Stimulated activated CD8-positive, alpha-beta memory T cell treated with anti-CD3 and anti-CD28 coated beads, Interleukin-15, amount 100 ng/mL, for 48 hours (primary cell): ENCODE measurements around the gene UBALD1.
A peak's percentile ranks its signal among the peaks of the same experiment; 100 is the strongest.

Experiments used
- DNase-seq, 2 donors: peaks; one replicate each; pipeline ENCODE4 v3.0.0-alpha.2; 2020; ENCODE audit warnings: low read depth in 2 of 2

Gene UBALD1

DNA sequence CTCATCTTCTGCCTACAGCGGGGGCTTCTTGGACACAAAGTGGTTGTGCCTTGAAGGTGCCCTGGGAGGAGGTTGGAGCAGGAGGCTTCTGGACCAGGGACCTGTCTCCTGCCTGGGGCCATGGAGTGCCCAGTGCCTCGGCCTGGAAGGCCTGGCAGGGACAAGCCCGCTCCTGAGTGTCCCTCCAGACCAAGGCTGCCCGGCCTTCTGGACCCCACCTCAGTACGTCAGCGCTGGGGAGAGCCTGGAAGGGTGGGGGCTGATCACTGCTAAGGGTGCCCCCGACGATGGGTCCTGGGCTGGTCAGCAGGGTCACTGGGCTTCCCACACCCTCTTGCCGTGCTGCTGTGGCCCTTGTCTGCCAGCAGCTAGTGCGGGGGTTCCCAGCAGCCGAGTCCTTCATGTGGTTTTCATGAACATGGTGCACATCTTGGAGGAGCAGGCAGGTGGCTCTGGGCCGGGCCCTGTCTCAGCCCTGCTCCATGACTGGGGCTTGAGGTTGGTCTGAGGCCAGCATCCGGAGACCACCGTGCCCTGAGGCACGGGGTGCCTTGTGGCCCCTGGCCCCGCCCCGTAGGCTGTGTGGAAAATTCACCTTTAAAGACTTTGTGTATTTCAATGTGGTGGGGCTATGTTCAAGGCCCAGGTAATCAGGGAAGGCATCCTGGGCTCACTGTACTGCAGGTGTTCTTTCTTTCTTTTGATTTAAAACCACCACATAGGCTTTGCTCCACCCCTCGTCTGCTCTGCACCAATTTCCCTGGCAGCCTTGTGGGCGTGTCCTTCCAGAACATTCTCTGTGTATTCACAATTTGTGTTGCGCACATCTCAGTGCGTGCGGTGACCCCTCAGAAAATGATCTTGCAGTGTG lies 32.3 kb upstream of the UBALD1 start:
- DNase-seq, result no peak

DNA sequence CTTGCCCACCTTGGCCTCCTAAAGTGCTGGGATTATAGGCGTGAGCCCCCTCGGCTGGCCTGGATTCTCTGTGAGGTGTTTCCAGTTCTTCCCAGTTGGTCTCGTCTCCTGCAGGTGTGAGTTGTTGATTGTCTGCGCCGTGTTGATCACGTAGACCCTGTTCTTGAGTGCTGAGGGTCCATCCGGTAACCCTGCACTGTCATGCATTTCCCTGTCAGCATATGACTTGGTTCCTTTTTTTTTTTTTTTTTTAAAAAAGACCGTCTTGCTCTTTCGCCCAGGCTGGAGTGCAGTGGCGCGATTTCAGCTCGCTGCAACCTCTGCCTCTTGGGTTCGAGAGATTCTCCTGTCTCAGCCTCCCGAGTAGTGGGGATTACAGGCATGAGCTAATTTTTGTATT lies 27.2 kb upstream of the UBALD1 start:
- DNase-seq, result no peak

DNA sequence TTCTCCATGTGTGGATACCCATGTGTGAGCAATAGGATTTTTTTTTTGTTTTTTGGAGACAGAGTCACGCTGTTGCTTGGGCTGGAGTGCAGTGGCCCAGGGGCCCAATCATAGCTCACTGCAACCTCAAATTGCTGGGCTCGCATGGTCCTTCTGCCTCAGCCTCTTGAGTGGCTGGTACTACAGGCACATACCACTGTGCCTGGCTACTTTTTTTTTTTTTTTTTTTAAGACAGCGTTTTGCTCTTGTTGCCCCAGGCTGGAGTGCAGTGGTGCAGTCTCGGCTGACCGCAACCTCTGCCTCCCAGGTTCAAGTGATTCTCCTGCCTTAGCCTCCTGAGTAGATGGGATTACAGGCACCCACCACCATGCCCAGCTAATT lies 26.6 kb upstream of the UBALD1 start:
- DNase-seq, result no peak

DNA sequence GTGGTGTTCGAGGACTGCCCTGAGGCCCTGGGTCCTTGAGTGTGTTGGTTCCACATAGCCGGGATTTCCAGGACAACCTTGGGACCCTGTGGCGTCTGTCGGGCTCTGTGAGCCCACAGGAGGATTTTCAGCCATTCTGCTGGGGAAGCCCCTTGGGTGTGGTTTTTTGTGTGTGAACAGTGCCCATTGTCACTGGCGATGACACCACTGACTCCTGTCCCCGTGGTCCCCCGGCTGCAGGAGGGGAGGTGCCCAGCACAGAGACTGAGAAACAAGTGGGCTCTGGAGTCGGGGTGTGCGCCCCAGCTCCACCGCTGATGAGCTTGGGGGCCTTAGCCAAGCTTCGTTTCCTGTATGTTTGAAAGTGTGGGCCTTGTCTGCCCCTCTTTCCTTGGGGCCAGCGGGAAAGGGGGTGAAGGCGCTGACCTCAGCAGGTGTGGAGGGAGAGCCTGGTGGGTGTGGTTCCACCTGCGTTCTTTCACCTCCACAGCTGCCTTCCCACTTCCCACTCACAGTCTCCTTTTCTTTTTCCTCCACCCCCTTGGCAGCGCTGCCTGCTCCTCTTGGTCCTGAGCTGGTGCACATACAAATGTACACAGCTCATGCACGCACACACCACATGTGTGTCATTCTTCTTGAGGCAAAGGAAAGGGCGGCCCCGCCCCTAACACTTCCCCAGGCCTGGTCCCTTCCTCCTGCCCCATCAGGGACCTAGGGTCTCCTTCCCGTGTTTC lies 26.1 kb upstream of the UBALD1 start:
- no peak for DNase-seq

DNA sequence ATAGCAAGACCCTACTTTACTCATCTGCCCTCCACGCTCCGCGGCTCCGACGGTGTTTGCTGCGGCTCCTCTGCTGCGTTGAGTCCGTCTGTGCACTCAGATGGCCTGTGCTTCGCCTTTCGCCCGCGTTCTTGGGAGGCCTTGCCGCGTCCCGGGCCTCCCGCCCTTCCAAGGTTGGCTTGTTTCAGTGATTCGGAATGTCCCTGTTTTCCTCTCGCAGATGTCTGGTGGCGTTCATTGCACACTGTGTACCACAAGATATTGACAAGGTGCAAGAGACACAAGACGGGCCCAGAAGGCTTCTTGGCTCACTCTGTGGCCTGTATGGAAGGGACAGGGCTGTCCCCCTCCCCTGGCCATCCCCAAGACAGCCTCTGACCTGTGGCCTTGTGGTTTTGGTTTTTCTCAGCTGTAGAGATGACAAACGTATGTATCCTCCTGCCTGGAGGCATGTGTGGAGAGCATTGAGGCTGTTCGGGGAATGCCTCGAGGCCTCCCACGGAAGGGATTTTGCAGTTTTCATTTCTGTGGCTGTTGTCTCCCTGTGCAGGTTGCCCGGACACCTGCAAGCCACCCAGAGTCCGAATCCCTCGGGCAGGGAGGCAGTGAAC lies 25.3 kb upstream of the UBALD1 start:
- DNase-seq, result no peak

DNA sequence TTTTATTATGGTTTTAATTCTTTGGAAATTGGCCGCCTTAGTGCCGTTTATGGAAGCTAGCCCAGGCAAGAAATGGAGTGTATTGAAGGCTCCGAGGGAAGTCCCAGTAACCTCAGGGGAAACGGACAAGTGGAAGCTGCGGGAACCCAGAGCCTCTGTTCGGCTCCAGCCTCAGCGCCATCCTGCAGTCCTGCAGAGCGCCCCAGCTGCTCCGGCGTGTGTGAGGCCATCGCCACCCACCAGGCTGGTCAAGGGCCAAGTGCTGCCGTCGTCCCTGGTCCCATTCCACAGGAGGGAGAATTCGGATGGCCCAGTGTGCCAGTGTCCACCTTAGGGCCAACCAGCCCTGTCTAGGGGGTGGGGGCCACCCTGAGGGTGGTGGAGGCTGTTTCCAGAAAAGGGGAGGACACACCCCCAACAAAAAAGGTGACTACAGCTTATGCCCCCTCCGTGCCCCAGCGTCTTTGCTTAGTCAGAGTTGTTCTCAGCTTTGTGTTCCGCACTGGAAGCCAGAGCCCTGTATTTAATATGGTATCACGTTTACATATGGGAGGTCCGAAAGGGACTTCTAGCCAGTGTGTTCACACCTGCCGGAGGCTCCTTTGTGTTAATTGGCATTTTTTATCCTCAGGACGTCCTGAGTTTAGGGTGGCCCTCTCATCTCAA lies 22.9 kb upstream of the UBALD1 start:
- DNase-seq, result no peak

DNA sequence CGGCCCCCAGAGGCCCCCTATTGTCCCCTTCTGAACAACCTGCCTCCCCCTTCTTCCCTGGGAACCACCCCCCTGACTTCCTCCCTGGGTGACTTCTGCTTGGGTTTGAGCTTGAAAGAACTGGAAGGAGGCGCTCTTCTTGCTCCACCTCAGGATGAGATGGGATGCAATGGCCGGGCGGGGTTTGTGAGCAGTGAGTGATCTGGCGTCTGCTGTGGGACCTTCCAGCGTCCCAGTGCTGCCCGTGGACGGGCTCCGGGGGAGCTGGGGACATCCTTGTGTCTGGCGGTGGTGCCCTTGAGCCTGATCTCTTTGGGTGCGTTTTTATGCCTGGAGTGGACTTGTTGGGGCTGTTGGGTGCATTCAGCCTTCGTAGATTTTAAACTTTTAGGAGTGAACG lies 21.5 kb upstream of the UBALD1 start:
- no peak for DNase-seq

DNA sequence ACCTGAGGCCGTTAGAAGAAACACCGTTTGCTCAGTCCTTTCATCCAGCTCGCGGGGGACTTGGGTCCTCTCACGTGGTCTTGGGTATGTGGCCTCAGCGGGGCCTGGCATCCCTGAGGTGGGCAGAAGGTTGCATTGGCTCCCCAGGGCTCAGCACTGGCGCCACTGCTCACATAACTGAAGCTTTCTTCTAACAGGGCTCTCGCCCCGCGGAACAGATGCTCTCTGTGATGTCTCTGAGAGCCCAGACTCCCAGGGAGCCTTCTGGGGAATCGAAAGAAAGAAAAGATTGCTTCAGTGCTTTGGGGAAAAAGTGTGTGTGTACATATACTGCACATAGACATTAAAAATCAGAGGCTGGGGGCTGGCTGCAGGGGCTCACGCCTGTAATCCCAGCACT lies 20.1 kb upstream of the UBALD1 start:
- no peak for DNase-seq

DNA sequence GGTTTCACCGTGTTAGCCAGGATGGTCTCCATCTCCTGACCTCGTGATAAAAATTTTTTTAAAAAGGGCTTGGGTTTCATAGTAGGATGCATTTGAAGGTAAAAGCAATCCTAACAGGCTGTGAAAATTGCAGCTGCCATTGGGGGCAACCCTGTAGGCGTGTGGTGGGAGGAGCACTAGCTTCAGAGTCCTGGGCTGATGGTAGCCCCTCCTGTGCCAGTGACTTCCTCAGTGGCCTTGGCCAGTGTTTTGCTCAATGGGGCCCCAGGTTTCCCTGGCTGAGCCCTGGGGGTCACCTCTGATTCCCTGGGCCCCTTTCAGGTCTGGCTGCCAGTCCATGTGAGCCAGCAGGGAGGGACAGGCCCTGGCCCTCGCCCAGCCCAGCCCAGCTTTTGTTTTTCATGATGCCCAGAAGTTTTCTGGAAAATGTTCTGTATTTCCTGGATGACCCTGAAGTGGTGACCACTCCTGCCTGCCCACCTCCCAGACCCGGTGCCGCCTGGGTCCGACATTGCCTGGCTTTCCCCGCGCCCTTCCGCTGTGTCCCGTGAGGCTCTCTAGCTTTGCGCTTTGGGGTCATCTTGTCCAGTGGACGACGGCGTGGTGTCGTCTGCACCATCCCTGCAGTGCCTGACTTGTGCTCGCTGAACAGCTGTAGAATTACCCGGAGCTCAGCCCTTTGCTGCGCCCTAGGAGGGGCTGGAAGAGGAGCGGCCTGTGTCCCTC lies 19.4 kb upstream of the UBALD1 start:
- no peak for DNase-seq

DNA sequence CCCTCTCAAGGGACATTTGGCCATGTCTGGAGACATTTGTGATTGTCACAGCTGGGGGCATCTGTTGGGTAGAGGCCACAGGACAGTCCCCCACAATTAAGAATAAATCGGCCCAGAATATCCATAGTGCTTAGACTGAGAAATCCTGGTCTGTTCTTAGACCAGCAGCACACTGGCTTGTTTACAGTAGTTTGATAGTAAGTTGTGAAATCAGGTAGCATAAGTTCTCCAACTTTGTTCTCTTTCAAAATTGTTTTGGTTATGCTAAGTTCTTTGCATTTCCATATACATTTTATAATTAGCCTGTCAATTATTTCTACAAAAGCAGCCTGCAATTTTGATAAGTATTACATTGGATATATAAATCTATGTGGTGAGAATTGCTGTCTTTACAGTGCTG lies 16.8 kb upstream of the UBALD1 start:
- DNase-seq, result no peak

DNA sequence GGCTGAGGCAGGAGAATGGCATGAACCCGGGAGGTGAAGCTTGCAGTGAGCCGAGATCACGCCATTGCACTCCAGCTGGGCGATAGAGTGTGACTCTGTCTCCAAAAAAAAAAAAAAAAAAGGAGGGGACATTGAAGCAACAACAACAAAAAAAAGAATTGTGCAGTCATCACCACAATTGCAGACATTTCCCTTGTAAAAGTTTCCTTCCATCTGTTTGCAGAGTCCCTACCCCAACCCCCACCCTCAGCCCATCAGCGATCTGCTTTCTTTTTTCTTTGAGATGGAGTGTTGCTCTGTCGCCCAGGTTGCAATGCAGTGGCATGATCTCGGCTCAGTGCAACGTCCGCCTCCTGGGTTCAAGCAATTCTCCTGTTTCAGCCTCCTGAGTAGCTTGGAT lies 13.6 kb upstream of the UBALD1 start:
- DNase-seq, result no peak

DNA sequence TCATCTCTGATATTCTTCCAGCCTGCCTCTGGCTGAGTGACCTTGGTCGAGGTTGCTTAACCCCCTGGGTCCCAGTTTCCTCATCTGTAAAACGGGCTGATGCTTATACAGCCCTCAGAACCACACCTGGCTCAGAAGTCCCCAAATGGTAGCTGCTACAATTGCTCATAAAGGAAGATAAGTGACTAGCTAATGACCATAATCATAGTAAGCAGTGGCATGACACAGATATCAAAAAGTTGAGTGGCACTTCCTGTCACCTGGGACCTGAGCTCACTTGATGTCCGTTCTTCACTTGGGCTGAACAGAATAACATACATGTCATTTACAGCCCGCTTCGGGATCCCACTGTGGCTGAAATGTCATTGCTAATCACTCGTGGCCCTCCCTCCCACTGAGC lies 11.7 kb upstream of the UBALD1 start:
- DNase-seq, result no peak

DNA sequence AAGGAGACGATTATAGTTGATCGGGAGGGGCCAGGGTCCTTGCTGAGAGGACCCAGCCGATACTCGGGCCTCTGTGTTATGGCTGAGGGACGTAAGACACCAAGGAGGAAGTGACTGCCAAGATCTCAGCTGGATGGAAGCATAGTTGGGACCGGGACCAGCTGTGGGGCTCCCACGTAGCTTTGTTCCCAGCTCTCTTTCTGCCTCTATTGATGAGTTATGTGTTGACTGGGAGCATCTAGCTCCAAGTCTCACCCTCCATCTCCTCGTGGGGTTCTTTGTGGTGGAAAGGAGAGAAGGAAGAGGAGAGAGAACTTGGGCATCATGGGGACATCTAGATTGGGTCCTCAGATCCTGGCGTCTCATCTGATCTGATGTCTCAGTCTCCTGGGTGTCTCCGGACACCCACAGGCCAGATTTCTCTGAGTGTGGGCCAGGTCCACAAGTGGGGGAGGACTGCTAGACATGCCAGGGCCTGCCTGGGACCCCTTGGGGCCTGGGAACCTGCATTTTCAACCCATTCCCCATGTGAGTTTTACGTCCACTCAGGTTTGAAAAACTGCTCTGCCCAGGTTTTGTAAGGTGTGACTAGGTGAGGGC lies 11.0 kb upstream of the UBALD1 start:
- no peak for DNase-seq

DNA sequence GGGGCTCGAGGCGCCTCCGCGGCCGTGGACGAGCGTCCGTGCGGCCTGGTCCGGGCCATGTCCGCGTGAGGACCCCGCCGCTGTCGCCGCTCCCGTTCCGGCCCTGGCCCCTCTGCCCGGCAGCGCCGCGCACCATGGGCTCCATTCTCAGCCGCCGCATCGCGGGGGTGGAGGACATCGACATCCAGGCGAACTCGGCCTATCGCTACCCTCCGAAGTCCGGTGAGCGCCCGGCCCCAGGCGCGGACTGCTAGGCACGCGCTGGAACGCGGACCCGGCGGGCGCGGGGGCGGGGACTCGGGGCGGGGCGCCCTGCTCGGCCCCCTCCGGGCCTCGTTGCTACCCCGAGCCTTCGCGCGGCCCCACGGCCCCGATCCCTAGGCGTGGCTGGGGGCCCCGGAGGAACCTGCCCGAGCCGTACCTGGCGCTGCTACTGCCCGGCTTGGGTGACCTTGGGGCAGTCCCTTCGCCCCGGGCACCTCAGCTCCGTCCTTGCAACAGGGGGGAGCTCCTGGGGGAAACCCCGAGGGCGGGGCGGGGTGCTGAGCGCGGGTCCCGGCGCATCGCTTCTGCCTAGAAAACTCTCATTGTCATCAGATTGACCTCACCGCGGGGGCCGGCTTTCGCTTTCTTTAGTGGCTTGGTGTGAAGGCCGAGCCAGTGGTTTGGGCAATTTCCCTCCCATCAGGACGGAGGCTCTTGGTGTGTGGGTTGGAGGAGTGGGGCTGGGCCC lies 10.3 kb upstream of the UBALD1 start:
- DNase-seq, result peak; percentile 81 to 82

DNA sequence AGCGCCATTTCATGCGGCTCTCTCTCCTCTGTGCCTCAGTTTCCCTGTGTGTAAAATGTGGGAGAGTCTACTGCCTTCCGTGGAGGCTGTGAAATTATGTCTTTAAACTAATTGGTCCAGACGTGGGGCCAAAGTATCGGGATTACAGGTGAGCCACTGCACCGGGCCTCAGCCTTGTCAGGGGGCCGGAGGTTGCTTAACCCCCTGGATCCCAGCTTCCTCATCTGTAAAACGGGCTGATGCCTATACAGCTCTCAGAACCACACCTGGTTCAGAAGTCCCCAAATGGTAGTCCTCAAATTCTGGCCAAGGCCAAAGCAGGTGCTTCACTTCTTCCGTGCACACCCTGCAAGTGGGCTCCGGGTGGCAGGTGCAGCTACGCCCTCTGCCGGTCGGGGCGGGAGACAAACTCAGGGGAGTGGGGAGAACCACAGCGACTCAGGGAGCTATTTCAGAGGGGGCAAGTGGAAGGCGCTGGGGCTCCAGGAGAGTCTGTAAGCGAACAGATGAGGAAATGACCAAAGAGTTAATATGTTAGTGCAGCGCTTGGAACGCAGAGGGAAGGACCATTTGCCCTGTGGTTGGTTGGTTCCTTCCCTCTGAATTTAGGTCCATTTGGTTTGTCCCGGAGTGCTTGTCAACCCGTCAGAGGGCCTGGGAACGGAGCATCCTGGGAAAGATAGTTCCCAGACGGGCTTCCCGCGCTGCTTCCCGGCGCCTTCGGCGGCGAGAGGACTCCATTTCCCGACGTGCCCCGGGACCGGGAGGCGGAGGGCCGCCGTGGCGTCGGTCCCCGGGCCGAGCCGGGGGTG lies 9.5 kb upstream of the UBALD1 start, which contains the start of gene MGRN1:
MGRN1 (plus strand) TSS at position 812 of the 812 bp plus-strand sequence. CDS start 135 bp downstream, outside the sequence.
- DNase-seq, result peak; percentile 83 to 89

DNA sequence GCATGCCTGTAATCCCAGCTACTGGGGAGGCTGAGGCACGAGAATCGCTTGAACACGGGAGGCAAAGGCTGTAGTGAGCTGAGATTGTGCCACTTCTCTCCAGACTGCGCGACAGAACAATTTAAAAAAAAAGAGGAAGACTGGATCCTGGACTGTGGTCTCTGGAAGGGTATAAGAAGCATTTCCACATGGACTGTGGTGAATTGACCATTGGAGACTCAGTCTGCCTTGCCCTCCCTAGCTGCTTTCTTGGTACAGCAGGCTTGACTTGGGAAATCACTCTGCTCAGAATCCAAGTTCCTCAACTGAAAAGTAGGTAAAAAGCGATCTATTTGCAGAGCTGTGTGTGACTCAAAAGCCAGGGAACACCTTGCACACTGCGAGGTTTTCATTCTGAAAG lies 8.9 kb upstream of the UBALD1 start:
- DNase-seq, result no peak

DNA sequence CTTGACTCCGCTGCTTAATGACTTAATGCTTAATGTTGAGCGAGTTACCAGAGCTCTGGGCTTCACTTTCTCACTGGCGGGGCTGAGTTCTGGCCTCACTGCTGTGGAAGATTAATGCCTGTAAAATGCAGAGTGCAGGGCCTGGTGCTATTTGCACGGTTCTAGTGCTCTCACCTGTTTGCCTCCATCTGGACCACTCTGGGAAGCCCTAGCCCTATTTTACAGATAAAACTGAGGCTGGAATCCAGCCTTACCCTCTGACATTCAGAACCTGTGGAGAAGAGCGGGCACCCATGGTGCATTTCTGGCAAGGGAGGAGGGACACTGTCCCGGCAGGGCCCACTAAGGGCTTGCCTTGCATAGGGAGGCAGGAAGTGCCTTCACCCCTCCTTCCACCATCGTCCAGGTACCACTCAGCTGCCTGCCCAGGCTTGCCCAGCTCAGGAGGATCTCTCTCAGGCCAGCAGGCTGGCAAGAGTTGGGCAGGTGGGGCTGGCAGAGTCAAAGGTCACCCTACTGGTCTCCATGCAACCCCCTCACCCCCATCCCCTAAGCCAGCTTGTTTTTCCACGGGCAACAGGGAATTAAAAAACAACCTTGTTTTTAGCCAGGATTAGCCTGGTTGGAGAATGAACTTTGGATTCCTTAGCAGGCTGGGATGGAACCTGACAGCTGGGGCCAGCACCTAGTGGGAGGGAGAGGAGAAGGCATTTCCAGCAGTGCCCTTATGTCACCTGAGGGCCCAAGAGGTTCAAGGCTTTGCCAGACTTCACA lies 4.1 kb upstream of the UBALD1 start:
- no peak for DNase-seq

DNA sequence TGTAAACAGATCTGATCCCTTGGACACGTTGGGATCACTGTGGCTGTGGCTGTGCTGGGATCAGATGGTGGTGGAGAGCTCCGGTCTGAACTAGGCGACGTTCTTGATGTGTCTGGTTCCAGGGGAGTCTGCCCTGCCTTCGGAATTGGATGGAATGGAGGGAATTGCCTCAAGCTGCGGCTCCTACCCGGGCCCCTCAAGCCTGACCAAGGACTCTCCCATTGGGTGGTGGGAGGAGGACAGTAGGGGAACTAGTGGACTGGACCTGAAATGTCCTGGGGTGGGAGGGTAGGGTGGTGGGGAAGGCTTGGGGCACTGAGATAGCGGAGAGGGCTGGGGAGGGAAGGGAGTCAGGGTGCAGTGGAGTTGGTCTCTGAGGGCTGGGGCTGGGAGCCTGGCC lies 3.2 kb upstream of the UBALD1 start:
- no peak for DNase-seq
